GM18517 (cell line): Measurements from ENCODE around the gene ANKRD40CL.
"Not testable (repeated sequence)": the region's sequence is repeated elsewhere in the genome, so short reads cannot be mapped to it uniquely, and the experiment has no call there.

Source experiments
- ATAC-seq: cut with Tn5 transposase; IDR thresholded peaks from one replicate; pipeline ENCODE4 v1.9.1; 2021; ENCODE audit warnings: mild to moderate bottlenecking, moderate library complexity; ENCODE audit not compliant: unreplicated experiment

ANKRD40CL gene

GRCh38 chr17:50767446-50767845 is at the start of gene ANKRD40CL:
Gene ANKRD40CL, minus strand, starts transcription at chr17:50767518. Its CDS starts 605 bp downstream, at chr17:50766913.
- no peak for ATAC-seq

GRCh38 chr17:50816271-50816670 is 49.0 kb upstream of the ANKRD40CL start:
- ATAC-seq = no peak

- no peak for ATAC-seq
Measured at GRCh38 chr17:50815400-50815799, 48.1 kb upstream of the ANKRD40CL start.

GRCh38 chr17:50813583-50813982 is 46.3 kb upstream of the ANKRD40CL start:
- no peak for ATAC-seq

GRCh38 chr17:50808888-50809287 is 41.6 kb upstream of the ANKRD40CL start:
- ATAC-seq = no peak

- ATAC-seq = no peak
Measured at GRCh38 chr17:50808413-50808812, 41.1 kb upstream of the ANKRD40CL start.

- no peak for ATAC-seq
Measured at GRCh38 chr17:50807675-50808074, 40.4 kb upstream of the ANKRD40CL start.

GRCh38 chr17:50807009-50807408 is 39.7 kb upstream of the ANKRD40CL start:
- no peak for ATAC-seq

- no peak for ATAC-seq
Measured at GRCh38 chr17:50806141-50806643, 38.9 kb upstream of the ANKRD40CL start.

- ATAC-seq = no peak
Measured at GRCh38 chr17:50805486-50805885, 38.2 kb upstream of the ANKRD40CL start.

- not testable (repeated sequence) for ATAC-seq
Measured at GRCh38 chr17:50804749-50805475, 37.6 kb upstream of the ANKRD40CL start.

GRCh38 chr17:50803676-50804075 is 36.4 kb upstream of the ANKRD40CL start:
- ATAC-seq = no peak

- no peak for ATAC-seq
Measured at GRCh38 chr17:50802609-50803571, 35.6 kb upstream of the ANKRD40CL start.

GRCh38 chr17:50800196-50800700 is 32.9 kb upstream of the ANKRD40CL start:
- ATAC-seq = no peak

- no peak for ATAC-seq
Measured at GRCh38 chr17:50799582-50799981, 32.3 kb upstream of the ANKRD40CL start.

GRCh38 chr17:50798424-50799288 is 31.3 kb upstream of the ANKRD40CL start:
- no peak for ATAC-seq

- ATAC-seq = no peak
Measured at GRCh38 chr17:50797135-50797810, 30.0 kb upstream of the ANKRD40CL start.

GRCh38 chr17:50794361-50794760 is 27.0 kb upstream of the ANKRD40CL start:
- ATAC-seq = no peak

GRCh38 chr17:50793007-50793406 is 25.7 kb upstream of the ANKRD40CL start:
- ATAC-seq = no peak

- ATAC-seq = no peak
Measured at GRCh38 chr17:50792132-50792531, 24.8 kb upstream of the ANKRD40CL start.
